IMR-90 (cell line): ENCODE measurements around the gene KCNQ2. TPM values are rescaled to one million over a fixed set of nuclear protein-coding genes. Genes with fewer than 3 reads are reported as not detected.

ENCODE experiments used
- ATAC-seq: fragments of 200-7000 bp; cut with Tn5 transposase; 2 replicates; pipeline ENCODE4 v1.9.1; 2020; ENCODE audit warnings: low read depth, mild to moderate bottlenecking, moderate library complexity
- BruUV-seq: library from RNA; stranded (reverse); fragments of 400-500 nt; replicated peaks from 2 replicates; lab custom pipeline; 2021; lab: Mats Ljungman, UMichigan
- CTCF ChIA-PET: fragments of 300-600 bp; formaldehyde crosslinking; extraction: SDS; loops from one replicate; lab custom pipeline; 2021; ENCODE audit warnings: antibody characterized with exemption; lab: Yijun Ruan, JAX
- POLR2A ChIA-PET: fragments of 300-600 bp; sonication (Branson Sonifier 250); formaldehyde crosslinking; loops from one replicate; lab custom pipeline; 2022; ENCODE audit warnings: antibody characterized with exemption; ENCODE audit not compliant: unreplicated experiment; lab: Charles Lee
- DNase-seq: peaks from one replicate; pipeline ENCODE4 v3.0.0; 2013
- H2AFZ ChIP-seq: replicated peaks from 2 replicates; pipeline ENCODE3; 2013; ENCODE audit warnings: low read length, mild to moderate bottlenecking; ENCODE audit not compliant: poor library complexity
- H2AK5ac ChIP-seq: 2 replicates; pipeline ENCODE4 v1.6.1; 2013; ENCODE audit warnings: low read depth, low read length, inconsistent platforms
- H2AK9ac ChIP-seq: replicated peaks from 2 replicates; pipeline ENCODE3; 2013; ENCODE audit warnings: mild to moderate bottlenecking, low read depth, low read length, moderate library complexity; ENCODE audit not compliant: poor library complexity
- H2BK120ac ChIP-seq: 2 replicates; pipeline ENCODE4 v1.6.1; 2013; ENCODE audit warnings: low read depth, low read length, inconsistent platforms
- H2BK15ac ChIP-seq: 3 replicates; pipeline ENCODE4 v1.6.1; 2013; ENCODE audit warnings: low read depth, low read length, inconsistent platforms
- H2BK20ac ChIP-seq: 2 replicates; pipeline ENCODE4 v1.6.1; 2013; ENCODE audit warnings: low read depth, mild to moderate bottlenecking, inconsistent platforms, low read length, moderate library complexity
- H2BK5ac ChIP-seq: 2 replicates; pipeline ENCODE4 v1.6.1; 2013; ENCODE audit warnings: mild to moderate bottlenecking, low read depth, low read length, inconsistent platforms; ENCODE audit not compliant: poor library complexity, severe bottlenecking
- H3K14ac ChIP-seq: replicated peaks from 2 replicates; pipeline ENCODE4 v1.6.1; 2013; ENCODE audit warnings: low read depth, low read length, inconsistent platforms
- H3K18ac ChIP-seq: 2 replicates; pipeline ENCODE4 v1.6.1; 2013; ENCODE audit warnings: low read depth, low read length, control low read depth
- H3K23ac ChIP-seq: 2 replicates; pipeline ENCODE4 v1.6.1; 2013; ENCODE audit warnings: low read depth, low read length, inconsistent platforms
- H3K27ac ChIP-seq: 2 replicates; pipeline ENCODE4 v1.5.1; 2013; ENCODE audit warnings: mild to moderate bottlenecking, control low read depth, low read length; ENCODE audit not compliant: insufficient read depth
- H3K27me3 ChIP-seq: 2 replicates; pipeline ENCODE4 v1.6.1; 2013; ENCODE audit warnings: low read length; ENCODE audit not compliant: control insufficient read depth, insufficient read depth
- H3K36me3 ChIP-seq: 2 replicates; pipeline ENCODE4 v1.6.1; 2013; ENCODE audit warnings: low read length, mixed read lengths; ENCODE audit not compliant: control insufficient read depth, insufficient read depth
- H3K4ac ChIP-seq: 2 replicates; pipeline ENCODE4 v1.6.1; 2013; ENCODE audit warnings: low read depth, low read length, inconsistent platforms
- H3K4me1 ChIP-seq: 2 replicates; pipeline ENCODE4 v1.6.1; 2013; ENCODE audit warnings: low read length, mixed read lengths; ENCODE audit not compliant: control insufficient read depth, insufficient read depth
- H3K4me2 ChIP-seq: 2 replicates; pipeline ENCODE4 v1.6.1; 2013; ENCODE audit warnings: low read depth, mild to moderate bottlenecking, control low read depth, low read length, moderate library complexity
- H3K4me3 ChIP-seq: 2 replicates; pipeline ENCODE4 v1.5.1; 2013; ENCODE audit warnings: low read depth, mild to moderate bottlenecking, control low read depth, low read length, moderate library complexity; ENCODE audit not compliant: insufficient read depth
- H3K56ac ChIP-seq: 2 replicates; pipeline ENCODE4 v1.6.1; 2013; ENCODE audit warnings: low read length, inconsistent platforms; ENCODE audit not compliant: insufficient read depth; ENCODE audit errors: extremely low read depth
- H3K79me1 ChIP-seq, 2 experiments: 2 replicates each; pipeline ENCODE4 v1.6.1; 2013; ENCODE audit warnings: low read length in 2 of 2, inconsistent platforms in 1 of 2, low read depth in 1 of 2
- H3K9ac ChIP-seq: 2 replicates; pipeline ENCODE4 v1.6.1; 2013; ENCODE audit warnings: low read depth, low read length, control low read depth
- H3K9me1 ChIP-seq: 2 replicates; pipeline ENCODE4 v1.6.1; 2013; ENCODE audit warnings: low read length, inconsistent platforms; ENCODE audit not compliant: insufficient read depth
- H3K9me3 ChIP-seq: 2 replicates; pipeline ENCODE4 v1.6.1; 2013; ENCODE audit warnings: low read length; ENCODE audit not compliant: control insufficient read depth, insufficient read depth
- H4K20me1 ChIP-seq: 2 replicates; pipeline ENCODE4 v1.6.1; 2013; ENCODE audit warnings: low read length, inconsistent platforms; ENCODE audit not compliant: insufficient read depth
- H4K5ac ChIP-seq: 2 replicates; pipeline ENCODE4 v1.6.1; 2013; ENCODE audit warnings: mild to moderate bottlenecking, low read depth, low read length, control low read depth
- H4K8ac ChIP-seq, 2 experiments: 2 replicates each; pipeline ENCODE4 v1.6.1; 2013; ENCODE audit warnings: low read depth in 2 of 2, low read length in 2 of 2, control low read depth in 1 of 2, inconsistent platforms in 1 of 2
- H4K91ac ChIP-seq: 2 replicates; pipeline ENCODE4 v1.6.1; 2013; ENCODE audit warnings: low read depth, low read length, inconsistent platforms; ENCODE audit not compliant: insufficient read depth
- BHLHE40 ChIP-seq: fragments of 150-350 bp; IDR thresholded peaks from 2 replicates; pipeline ENCODE4 v1.6.1; 2016; ENCODE audit warnings: mild to moderate bottlenecking, low read depth, low read length
- WGBS, 2 experiments: methylation state at CpG; one replicate each; pipeline versions ENCODE4 v1.1.5 to v1.1.7; 2013; ENCODE audit warnings: missing lambda C conversion rate in 2 of 2; ENCODE audit not compliant: insufficient read length in 1 of 2; ENCODE audit errors: extremely low coverage in 2 of 2; 5-methylcytosine and 5-hydroxymethylcytosine counted together
- dilution Hi-C: fragments of 300-500 bp; cut with HindIII; formaldehyde crosslinking; loops from one replicate; pipeline ENCODE4 v1.14.3; 2018; ENCODE audit warnings: low sequenced_read_pairs; ENCODE audit not compliant: unreplicated experiment
- in situ Hi-C: fragments of 300-500 bp; cut with MboI; formaldehyde crosslinking; loops from 3 replicates; pipeline ENCODE4 v1.14.3; 2019; ENCODE audit warnings: low sequenced_read_pairs, inconsistent platforms, mixed read lengths
- intact Hi-C: fragments of 100-400 bp; cut with micrococcal nuclease; formaldehyde crosslinking; loops from 2 replicates; pipeline ENCODE4 v1.10.0; 2022
- polyA plus RNA-seq, 3 experiments: library from polyadenylated mRNA; depleted of rRNA; stranded (reverse); fragments of >200 nt; gene quantifications; 2 replicates each; pipeline ENCODE4 v1.2.3, GENCODE V29; 2012; ENCODE audit warnings: low replicate concordance in 1 of 3
- total RNA-seq: library from RNA; depleted of rRNA; stranded (reverse); fragments of >200 nt; gene quantifications from 2 replicates; pipeline ENCODE4 v1.2.3, GENCODE V29; 2012
- TF ChIP-seq, protein P1 (sequence below): fragments of 150-350 bp; IDR thresholded peaks from 2 replicates; pipeline ENCODE4 v1.6.1; 2017; ENCODE audit warnings: mild to moderate bottlenecking, antibody characterized with exemption, low read length, low read depth

The KCNQ2 gene
- total and polyA plus RNA-seq, 2 of the 4 experiments (the other 2 are of a cell fraction), result 0.02 TPM; not detected in 1

DNA sequence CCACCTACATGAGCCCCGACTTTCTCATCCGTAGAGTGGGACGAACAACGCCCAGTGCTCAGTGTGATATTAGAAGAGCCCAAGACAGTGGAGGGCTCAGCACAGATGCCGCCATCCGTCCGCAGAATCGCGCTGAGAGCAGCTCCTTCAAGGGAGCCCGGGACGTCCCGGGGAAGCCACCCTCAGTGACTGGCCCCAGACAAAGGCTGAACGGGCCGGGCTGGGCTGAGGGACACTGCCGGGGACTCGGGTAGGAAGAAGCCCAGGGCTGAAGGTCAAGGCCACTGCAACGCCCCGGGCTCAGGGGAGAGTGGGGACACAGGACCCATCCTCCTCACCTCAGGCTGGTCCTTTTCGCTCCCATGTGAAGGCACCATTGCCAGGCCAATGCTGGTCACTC is 98.5 kb downstream of the KCNQ2 start:
- H3K27ac ChIP-seq, result no peak overlapping the region
- dilution Hi-C loops, result no loop called here
- H2AK9ac ChIP-seq, result no peak overlapping the region
- H3K4ac ChIP-seq, result no peak overlapping the region
- H3K9me3 ChIP-seq, result no peaks in the 10 kb centered on the region
- H3K4me3 ChIP-seq, result no peak overlapping the region
- no peak overlapping the region for H3K56ac ChIP-seq
- H3K18ac ChIP-seq, result no peak overlapping the region
- no peaks in the 10 kb centered on the region for H3K79me1 ChIP-seq
- ChIA-PET CTCF (no interaction called here), POLR2A (no interaction called here)
- 50% methylated on average over 1 of the region's 19 CpGs; no CpG with 5 or more reads in 1 of the 2 experiments for WGBS, 2 experiments
- peaks cover 3% of the 10 kb centered on the region; the same call in 1 of the 2 replicates for H4K20me1 ChIP-seq
- no peaks in the 10 kb centered on the region for H3K36me3 ChIP-seq
- no peaks in the 10 kb centered on the region for H3K9me1 ChIP-seq
- no peaks in the 10 kb centered on the region for H3K4me1 ChIP-seq
- no peak overlapping the region for H2BK5ac ChIP-seq
- intact Hi-C loops, result no loop called here
- no peak overlapping the region for H2BK20ac ChIP-seq
- H3K9ac ChIP-seq, result no peak overlapping the region
- H3K23ac ChIP-seq, result no peak overlapping the region
- H4K91ac ChIP-seq, result no peak overlapping the region
- H4K8ac ChIP-seq, result no peak overlapping the region
- ATAC-seq (no peak), DNase-seq (no peak)
- TF ChIP-seq, protein P1, sequence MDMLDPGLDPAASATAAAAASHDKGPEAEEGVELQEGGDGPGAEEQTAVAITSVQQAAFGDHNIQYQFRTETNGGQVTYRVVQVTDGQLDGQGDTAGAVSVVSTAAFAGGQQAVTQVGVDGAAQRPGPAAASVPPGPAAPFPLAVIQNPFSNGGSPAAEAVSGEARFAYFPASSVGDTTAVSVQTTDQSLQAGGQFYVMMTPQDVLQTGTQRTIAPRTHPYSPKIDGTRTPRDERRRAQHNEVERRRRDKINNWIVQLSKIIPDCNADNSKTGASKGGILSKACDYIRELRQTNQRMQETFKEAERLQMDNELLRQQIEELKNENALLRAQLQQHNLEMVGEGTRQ, result no peak
- TF ChIP-seq BHLHE40, result no peak
- peaks cover 67% of the 10 kb centered on the region for H3K27me3 ChIP-seq
- in situ Hi-C loops, result no loop called here
- no peak overlapping the region for H2AK5ac ChIP-seq
- H3K14ac ChIP-seq, result no peak overlapping the region
- H4K5ac ChIP-seq, result no peak overlapping the region
- H2BK15ac ChIP-seq, result no peak overlapping the region
- no peak overlapping the region for H3K4me2 ChIP-seq
- no peak overlapping the region for H2BK120ac ChIP-seq
- no TSS peak for BruUV-seq
- no peak overlapping the region for H2AFZ ChIP-seq
